CD4-positive, alpha-beta memory T cell (primary cell): ENCODE measurements around the gene ZIC2. TPM values are rescaled to one million over a fixed set of nuclear protein-coding genes. Genes with fewer than 3 reads are reported as not detected.

Experiments used
- CTCF ChIA-PET: fragments of 350-600 bp; sonication (Branson Sonifier 250); formaldehyde crosslinking; loops from one replicate; lab custom pipeline; 2021; ENCODE audit warnings: inconsistent platforms; ENCODE audit not compliant: partially characterized antibody; lab: Charles Lee
- POLR2A ChIA-PET: fragments of 350-600 bp; sonication (Branson Sonifier 250); formaldehyde crosslinking; loops from one replicate; lab custom pipeline; 2021; ENCODE audit not compliant: partially characterized antibody; lab: Charles Lee
- DNase-seq, 5 donors: peaks; one replicate each; pipeline versions ENCODE4 v3.0.0 to v3.0.0-alpha.2; 2020 to 2022; ENCODE audit warnings: mixed read lengths in 1 of 5
- H3K27ac ChIP-seq: one replicate; pipeline ENCODE4 v1.7.0; 2013; ENCODE audit warnings: low read depth, low read length
- H3K27me3 ChIP-seq: 2 replicates; pipeline ENCODE4 v1.7.0; 2013; ENCODE audit warnings: mild to moderate bottlenecking, low read length, moderate library complexity; ENCODE audit not compliant: insufficient read depth
- H3K36me3 ChIP-seq: 2 replicates; pipeline ENCODE4 v1.7.0; 2013; ENCODE audit warnings: mild to moderate bottlenecking, low read length, moderate library complexity; ENCODE audit not compliant: insufficient read depth
- H3K4me1 ChIP-seq: 2 replicates; pipeline ENCODE4 v1.7.0; 2013; ENCODE audit warnings: mild to moderate bottlenecking, low read length, moderate library complexity; ENCODE audit not compliant: insufficient read depth
- H3K4me3 ChIP-seq, 2 donors: one replicate each; pipeline ENCODE4 v1.7.0; 2013; ENCODE audit warnings: low read length in 2 of 2, mild to moderate bottlenecking in 1 of 2
- H3K9me3 ChIP-seq, 2 donors: one replicate each; pipeline ENCODE4 v1.7.0; 2013; ENCODE audit warnings: low read length in 2 of 2, control low read depth in 1 of 2; ENCODE audit not compliant: control insufficient read depth in 1 of 2
- H3K27ac Mint-ChIP-seq, 7 donors: one replicate each; pipeline ENCODE4 v1.8.0; 2020 to 2021; ENCODE audit warnings: mixed read lengths in 7 of 7, mild to moderate bottlenecking in 6 of 7, inconsistent platforms in 3 of 7, moderate library complexity in 3 of 7
- H3K27me3 Mint-ChIP-seq, 2 donors: one replicate each; pipeline ENCODE4 v1.8.0; 2020 to 2021; ENCODE audit warnings: mixed read lengths in 2 of 2
- H3K36me3 Mint-ChIP-seq, 2 donors: one replicate each; pipeline ENCODE4 v1.8.0; 2020 to 2021; ENCODE audit warnings: mixed read lengths in 2 of 2, inconsistent platforms in 1 of 2, mild to moderate bottlenecking in 1 of 2
- H3K4me1 Mint-ChIP-seq, 4 donors: one replicate each; pipeline ENCODE4 v1.8.0; 2020 to 2021; ENCODE audit warnings: mixed read lengths in 4 of 4, mild to moderate bottlenecking in 1 of 4
- H3K4me3 Mint-ChIP-seq, 8 donors: one replicate each; pipeline ENCODE4 v1.8.0; 2020 to 2021; ENCODE audit warnings: mixed read lengths in 8 of 8, mild to moderate bottlenecking in 7 of 8, moderate library complexity in 6 of 8, inconsistent platforms in 3 of 8
- H3K9me3 Mint-ChIP-seq, 8 donors: one replicate each; pipeline ENCODE4 v1.8.0; 2020 to 2021; ENCODE audit warnings: mixed read lengths in 8 of 8, mild to moderate bottlenecking in 5 of 8, inconsistent platforms in 3 of 8, moderate library complexity in 1 of 8
- intact Hi-C: fragments of 100-400 bp; cut with micrococcal nuclease; formaldehyde crosslinking; loops from one replicate; pipeline ENCODE4 v1.15.1; 2023
- polyA plus RNA-seq, 2 donors: library from polyadenylated mRNA; unstranded; fragments of 300-500 nt; fragmentation: Illumina TruSeq; gene quantifications; one replicate each; pipeline ENCODE4 v1.2.3, GENCODE V29; 2021
- total RNA-seq, 2 experiments: library from RNA; stranded (reverse); gene quantifications; one replicate each; pipeline ENCODE4 v1.2.3, GENCODE V29; 2021

Gene ZIC2
- total and polyA plus RNA-seq, 4 experiments from 2014 or later = not detected

GRCh38 chr13:99966064-99966805 is 15.3 kb upstream of the ZIC2 start:
- Histone ChIP-seq H3K9me3 (no peaks in the 10 kb centered on the region), H3K36me3 (no peaks in the 10 kb centered on the region), H3K27ac (no peak overlapping the region), H3K4me3 (no peak overlapping the region), H3K4me1 (peaks cover 24% of the 10 kb centered on the region), H3K27me3 (peaks cover 59% of the 10 kb centered on the region)
- H3K27me3 Mint-ChIP-seq = peaks cover 52 to 55% of the 10 kb centered on the region in 2 donors
- intact Hi-C loops = no loop called here
- peaks cover 0 to 23% (median 5%) of the 10 kb centered on the region in 8 donors for H3K9me3 Mint-ChIP-seq
- peaks cover 8 to 22% (median 18%) of the 10 kb centered on the region in 4 donors for H3K4me1 Mint-ChIP-seq
- ChIA-PET CTCF (interaction anchor here (1.2 kb wide), 1 partner anchor 549 kb away, joined by 3 read pairs; no protein-coding TSS in a partner anchor), POLR2A (interaction anchor here (0.7 to 2.5 kb wide), 6 partner anchors 9 to 27 kb away, joined by 3 to 9 read pairs (median 3); partner anchors contain the start of gene ZIC2)
- H3K4me3 Mint-ChIP-seq = no peak overlapping the region
- peaks cover 3 to 5% of the 10 kb centered on the region in 2 donors for H3K36me3 Mint-ChIP-seq
- peak overlapping the region in 2 of 7 donors; percentile 54 to 82 for H3K27ac Mint-ChIP-seq
- DNase-seq = peak in 1 of 5 donors; percentile 7

DNA sequence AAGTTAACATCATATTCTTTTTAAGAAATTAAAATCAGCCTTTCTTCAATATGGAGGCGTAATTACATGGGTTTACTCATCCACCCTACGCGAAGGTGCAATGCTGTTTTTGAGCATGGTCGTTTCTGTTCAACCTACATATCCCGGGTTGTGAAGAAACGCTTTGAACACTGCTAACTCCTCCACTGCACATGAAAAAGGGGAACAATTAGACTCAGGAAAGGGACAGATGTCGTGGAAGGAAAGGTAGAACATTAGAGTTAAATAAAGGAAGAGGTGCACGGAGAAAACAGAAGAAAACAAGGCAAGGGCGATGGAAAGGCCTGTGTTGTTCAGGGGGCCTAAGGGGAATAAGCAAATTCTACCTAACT is 14.1 kb upstream of the ZIC2 start:
- no peak for DNase-seq
- Mint-ChIP-seq H3K27me3 (peaks cover 50 to 53% of the 10 kb centered on the region in 2 donors), H3K9me3 (peaks cover 0 to 31% (median 11%) of the 10 kb centered on the region in 8 donors), H3K4me1 (peaks cover 10 to 29% (median 20%) of the 10 kb centered on the region in 4 donors), H3K36me3 (peaks cover 3 to 8% of the 10 kb centered on the region in 2 donors), H3K27ac (peak overlapping the region in 5 of 7 donors; percentile 5 to 84 (median 68)), H3K4me3 (peak overlapping the region; percentile 7 to 72 (median 44))
- H3K36me3 ChIP-seq = no peaks in the 10 kb centered on the region
- no peak overlapping the region for H3K27ac ChIP-seq
- POLR2A ChIA-PET = interaction anchor here (0.9 to 2.5 kb wide), 5 partner anchors 11 to 25 kb away, joined by 3 to 9 read pairs (median 3); partner anchors contain the start of gene ZIC2
- no peaks in the 10 kb centered on the region for H3K9me3 ChIP-seq
- H3K4me3 ChIP-seq = no peak overlapping the region
- intact Hi-C loops = no loop called here
- CTCF ChIA-PET = no interaction called here
- H3K27me3 ChIP-seq = peaks cover 63% of the 10 kb centered on the region
- peaks cover 32% of the 10 kb centered on the region for H3K4me1 ChIP-seq

- Histone ChIP-seq H3K9me3 (no peaks in the 10 kb centered on the region), H3K36me3 (no peaks in the 10 kb centered on the region), H3K27ac (no peak overlapping the region), H3K4me1 (peaks cover 32% of the 10 kb centered on the region), H3K27me3 (peaks cover 63% of the 10 kb centered on the region), H3K4me3 (no peak overlapping the region)
- ChIA-PET CTCF (no interaction called here), POLR2A (interaction anchor here (0.9 to 2.5 kb wide), 3 partner anchors 11 to 25 kb away, joined by 3 to 9 read pairs (median 7); partner anchors contain the start of gene ZIC2)
- DNase-seq = peak in 1 of 5 donors; percentile 12
- Mint-ChIP-seq H3K4me1 (peaks cover 10 to 30% (median 20%) of the 10 kb centered on the region in 4 donors), H3K27me3 (peaks cover 52 to 55% of the 10 kb centered on the region in 2 donors), H3K27ac (peak overlapping the region in 4 of 7 donors; percentile 5 to 84 (median 75)), H3K36me3 (peaks cover 4 to 8% of the 10 kb centered on the region in 2 donors), H3K4me3 (peak overlapping the region; percentile 7 to 72 (median 44)), H3K9me3 (peaks cover 0 to 36% (median 15%) of the 10 kb centered on the region in 8 donors)
- intact Hi-C loops = no loop called here
These were observed 13.6 kb upstream of the ZIC2 start for GRCh38 chr13:99967869-99968520.

GRCh38 chr13:99968521-99969452 is 12.8 kb upstream of the ZIC2 start:
- intact Hi-C loops = no loop called here
- POLR2A ChIA-PET = interaction anchor here (1.3 to 2.5 kb wide), 4 partner anchors 11 to 24 kb away, joined by 3 to 11 read pairs (median 8); partner anchors contain the start of gene ZIC2

DNA sequence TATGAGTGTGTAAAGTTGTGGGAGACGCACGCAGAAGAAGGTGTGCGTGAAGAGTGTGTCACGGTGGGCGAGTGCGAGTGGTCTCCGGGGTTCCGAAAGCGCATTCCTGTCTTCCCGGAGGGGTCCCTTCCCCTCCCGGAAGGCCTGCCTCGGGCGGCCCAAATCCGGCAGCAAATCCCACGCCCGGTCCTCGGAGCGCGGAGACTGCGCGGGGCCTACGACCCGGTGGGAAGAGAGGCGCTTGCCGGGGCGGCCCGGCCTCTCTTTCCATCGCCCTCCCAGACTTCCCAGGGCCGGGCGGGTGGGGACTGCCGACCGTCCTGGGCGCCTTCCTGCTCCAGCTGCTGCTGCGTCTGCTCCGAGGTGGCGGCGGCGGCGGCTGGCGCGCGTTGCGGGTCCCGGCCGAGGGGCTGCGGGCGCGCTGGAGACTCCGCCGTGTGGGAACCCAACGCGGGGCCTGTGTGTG is 12.1 kb upstream of the ZIC2 start:
- H3K27me3 Mint-ChIP-seq = peaks cover 61 to 63% of the 10 kb centered on the region in 2 donors
- peak overlapping the region; percentile 84 to 91 (median 86) for H3K4me3 Mint-ChIP-seq
- peaks cover 69% of the 10 kb centered on the region for H3K27me3 ChIP-seq
- H3K4me1 Mint-ChIP-seq = peaks cover 10 to 43% (median 20%) of the 10 kb centered on the region in 4 donors
- intact Hi-C loops = no loop called here
- H3K27ac Mint-ChIP-seq = peak overlapping the region in 5 of 7 donors; percentile 14 to 93 (median 89)
- no peak for DNase-seq
- H3K9me3 Mint-ChIP-seq = peaks cover 0 to 50% (median 30%) of the 10 kb centered on the region in 8 donors
- no peak overlapping the region for H3K27ac ChIP-seq
- ChIA-PET CTCF (interaction anchor here (0.9 kb wide), 1 partner anchor 15 kb away, joined by 3 read pairs; no protein-coding TSS in a partner anchor), POLR2A (interaction anchor here (1.2 to 1.8 kb wide), 4 partner anchors 12 to 311 kb away, joined by 3 to 11 read pairs (median 6); no protein-coding TSS in a partner anchor)
- H3K36me3 Mint-ChIP-seq = peaks cover 8 to 13% of the 10 kb centered on the region in 2 donors
- no peaks in the 10 kb centered on the region for H3K9me3 ChIP-seq
- H3K36me3 ChIP-seq = no peaks in the 10 kb centered on the region
- peaks cover 32% of the 10 kb centered on the region for H3K4me1 ChIP-seq
- H3K4me3 ChIP-seq = peak overlapping the region in 1 of 2 donors; percentile 38

More at GRCh38 chr13:99968521-99969452, 12.8 kb upstream of the ZIC2 start:
- CTCF ChIA-PET = no interaction called here
- Mint-ChIP-seq H3K27ac (peak overlapping the region in 6 of 7 donors; percentile 15 to 93 (median 80)), H3K4me3 (peak overlapping the region; percentile 69 to 91 (median 86)), H3K4me1 (peaks cover 10 to 37% (median 20%) of the 10 kb centered on the region in 4 donors), H3K27me3 (peaks cover 59 to 62% of the 10 kb centered on the region in 2 donors), H3K36me3 (peaks cover 8 to 11% of the 10 kb centered on the region in 2 donors), H3K9me3 (peaks cover 0 to 44% (median 23%) of the 10 kb centered on the region in 8 donors)
- Histone ChIP-seq H3K4me3 (no peak overlapping the region), H3K27me3 (peaks cover 69% of the 10 kb centered on the region), H3K27ac (no peak overlapping the region), H3K4me1 (peaks cover 32% of the 10 kb centered on the region), H3K9me3 (no peaks in the 10 kb centered on the region), H3K36me3 (no peaks in the 10 kb centered on the region)
- peak in 1 of 5 donors; percentile 13 for DNase-seq
